Heart left ventricle (tissue), 13 donors: Measurements from ENCODE around the gene SLC49A3.

Experiments used
- POLR2A ChIP-seq, 2 donors: fragments of 450-650 bp; IDR thresholded peaks; one replicate each; pipeline ENCODE4 v1.6.1; 2017; ENCODE audit warnings: antibody characterized with exemption in 2 of 2, mild to moderate bottlenecking in 2 of 2, moderate library complexity in 2 of 2
- TF ChIP-seq, protein P1 (sequence below), 12 donors: fragments of 200-600 bp; sonication (generic) in 4 of 12; IDR thresholded peaks; one replicate each; pipeline versions ENCODE4 v1.5.0 to v1.8.0; 2018 to 2022; ENCODE audit warnings: antibody characterized with exemption in 12 of 12, mild to moderate bottlenecking in 5 of 12
- donor health status: ischemic (EF 13 %, LVEDD 7.1; RV severe dilation, severe dysfunction).
- donor health status: DM: no; HTN: yes; CAD: no.
- donor health status: DM: no; HTN: no; CAD: no.
- donor health status: ischemic (EF 25% LVEDD 6.9; RV normal size, moderate dysfunction).
- donor health status: ischemic (EF 25% LVEDD 5.7; RV mildly dilated, moderate dysfunction).
- donor health status: ischemic (EF 35%, LVEDD 5.7; RV mildly dilated, moderate dysfunction).
- donor health status: nonischemic (EF 11% LVEDD 7.7; RV severe dilation, severe dysfunction).
- donor health status: DM: yes; HTN: yes; CAD: no.
- donor health status: PGD.
- donor health status: ischemic (EF 29% LVEDD 5.4; RV normal size, mild dysfunction).
- donor health status: nonischemic (EF 23%, LVEDD 6.1; RV moderate dilation, normal function).

- TF ChIP-seq, protein P1, sequence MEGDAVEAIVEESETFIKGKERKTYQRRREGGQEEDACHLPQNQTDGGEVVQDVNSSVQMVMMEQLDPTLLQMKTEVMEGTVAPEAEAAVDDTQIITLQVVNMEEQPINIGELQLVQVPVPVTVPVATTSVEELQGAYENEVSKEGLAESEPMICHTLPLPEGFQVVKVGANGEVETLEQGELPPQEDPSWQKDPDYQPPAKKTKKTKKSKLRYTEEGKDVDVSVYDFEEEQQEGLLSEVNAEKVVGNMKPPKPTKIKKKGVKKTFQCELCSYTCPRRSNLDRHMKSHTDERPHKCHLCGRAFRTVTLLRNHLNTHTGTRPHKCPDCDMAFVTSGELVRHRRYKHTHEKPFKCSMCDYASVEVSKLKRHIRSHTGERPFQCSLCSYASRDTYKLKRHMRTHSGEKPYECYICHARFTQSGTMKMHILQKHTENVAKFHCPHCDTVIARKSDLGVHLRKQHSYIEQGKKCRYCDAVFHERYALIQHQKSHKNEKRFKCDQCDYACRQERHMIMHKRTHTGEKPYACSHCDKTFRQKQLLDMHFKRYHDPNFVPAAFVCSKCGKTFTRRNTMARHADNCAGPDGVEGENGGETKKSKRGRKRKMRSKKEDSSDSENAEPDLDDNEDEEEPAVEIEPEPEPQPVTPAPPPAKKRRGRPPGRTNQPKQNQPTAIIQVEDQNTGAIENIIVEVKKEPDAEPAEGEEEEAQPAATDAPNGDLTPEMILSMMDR (IDR thresholded peaks at IDR 0.05) = no peak
- no peak for TF ChIP-seq POLR2A (IDR thresholded peaks at IDR 0.05)
These were observed 46.6 kb upstream of the SLC49A3 start for GRCh38 chr4:735583-735982.
